ENCODE results near the gene APRT. TPM values are rescaled to one million over a fixed set of nuclear protein-coding genes. Genes with fewer than 3 reads are reported as not detected.

The APRT gene
- total RNA-seq, 1 donor: 70.8 TPM

GRCh38 chr16:88771294-88771772 is 40.4 kb downstream of the APRT start:
- Histone ChIP-seq H3K4me1 (ENCODE audit: insufficient read depth, low read length) (peaks cover 62% of the 10 kb centered on the region), H3K4me3 (ENCODE audit: low read length) (no peak overlapping the region), H3K9me3 (ENCODE audit: low read depth, low read length) (no peaks in the 10 kb centered on the region), H3K27me3 (ENCODE audit: insufficient read depth, low read length) (no peaks in the 10 kb centered on the region)

GRCh38 chr16:88770461-88771293 is 41.1 kb downstream of the APRT start:
- H3K4me1 ChIP-seq (ENCODE audit: insufficient read depth, low read length): peaks cover 67% of the 10 kb centered on the region
- H3K4me3 ChIP-seq (ENCODE audit: low read length): no peak overlapping the region
- no peaks in the 10 kb centered on the region for H3K27me3 ChIP-seq (ENCODE audit: insufficient read depth, low read length)
- no peaks in the 10 kb centered on the region for H3K9me3 ChIP-seq (ENCODE audit: low read depth, low read length)

GRCh38 chr16:88769617-88770460 is 41.9 kb downstream of the APRT start:
- no peaks in the 10 kb centered on the region for H3K9me3 ChIP-seq (ENCODE audit: low read depth, low read length)
- peaks cover 67% of the 10 kb centered on the region for H3K4me1 ChIP-seq (ENCODE audit: insufficient read depth, low read length)
- no peak overlapping the region for H3K4me3 ChIP-seq (ENCODE audit: low read length)
- H3K27me3 ChIP-seq (ENCODE audit: insufficient read depth, low read length): no peaks in the 10 kb centered on the region

- H3K4me3 ChIP-seq (ENCODE audit: low read length): no peak overlapping the region
- H3K27me3 ChIP-seq (ENCODE audit: insufficient read depth, low read length): no peaks in the 10 kb centered on the region
- peaks cover 54% of the 10 kb centered on the region for H3K4me1 ChIP-seq (ENCODE audit: insufficient read depth, low read length)
- H3K9me3 ChIP-seq (ENCODE audit: low read depth, low read length): no peaks in the 10 kb centered on the region
Observed at GRCh38 chr16:88768071-88768783, 43.5 kb downstream of the APRT start.

GRCh38 chr16:88767546-88768070 is 44.1 kb downstream of the APRT start:
- Histone ChIP-seq H3K4me3 (ENCODE audit: low read length) (no peak overlapping the region), H3K9me3 (ENCODE audit: low read depth, low read length) (no peaks in the 10 kb centered on the region), H3K27me3 (ENCODE audit: insufficient read depth, low read length) (no peaks in the 10 kb centered on the region), H3K4me1 (ENCODE audit: insufficient read depth, low read length) (peaks cover 54% of the 10 kb centered on the region)

- H3K4me3 ChIP-seq (ENCODE audit: low read length): no peak overlapping the region
- no peaks in the 10 kb centered on the region for H3K9me3 ChIP-seq (ENCODE audit: low read depth, low read length)
- H3K4me1 ChIP-seq (ENCODE audit: insufficient read depth, low read length): peaks cover 54% of the 10 kb centered on the region
- H3K27me3 ChIP-seq (ENCODE audit: insufficient read depth, low read length): no peaks in the 10 kb centered on the region
Observed at GRCh38 chr16:88766975-88767374, 44.8 kb downstream of the APRT start.

GRCh38 chr16:88764913-88765349 is 46.8 kb downstream of the APRT start:
- H3K4me1 ChIP-seq (ENCODE audit: insufficient read depth, low read length): peaks cover 39% of the 10 kb centered on the region
- no peak overlapping the region for H3K4me3 ChIP-seq (ENCODE audit: low read length)
- H3K27me3 ChIP-seq (ENCODE audit: insufficient read depth, low read length): no peaks in the 10 kb centered on the region
- H3K9me3 ChIP-seq (ENCODE audit: low read depth, low read length): no peaks in the 10 kb centered on the region

- Histone ChIP-seq H3K4me1 (ENCODE audit: insufficient read depth, low read length) (peaks cover 38% of the 10 kb centered on the region), H3K9me3 (ENCODE audit: low read depth, low read length) (no peaks in the 10 kb centered on the region), H3K27me3 (ENCODE audit: insufficient read depth, low read length) (no peaks in the 10 kb centered on the region), H3K4me3 (ENCODE audit: low read length) (no peak overlapping the region)
Observed at GRCh38 chr16:88764080-88764479, 47.6 kb downstream of the APRT start.

- H3K4me3 ChIP-seq (ENCODE audit: low read length): no peak overlapping the region
- no peaks in the 10 kb centered on the region for H3K27me3 ChIP-seq (ENCODE audit: insufficient read depth, low read length)
- no peaks in the 10 kb centered on the region for H3K9me3 ChIP-seq (ENCODE audit: low read depth, low read length)
- H3K4me1 ChIP-seq (ENCODE audit: insufficient read depth, low read length): peaks cover 37% of the 10 kb centered on the region
Observed at GRCh38 chr16:88763502-88764053, 48.1 kb downstream of the APRT start.

- H3K27me3 ChIP-seq (ENCODE audit: insufficient read depth, low read length): no peaks in the 10 kb centered on the region
- H3K4me1 ChIP-seq (ENCODE audit: insufficient read depth, low read length): peaks cover 34% of the 10 kb centered on the region
- no peaks in the 10 kb centered on the region for H3K9me3 ChIP-seq (ENCODE audit: low read depth, low read length)
- no peak overlapping the region for H3K4me3 ChIP-seq (ENCODE audit: low read length)
Observed at GRCh38 chr16:88762941-88763340, 48.8 kb downstream of the APRT start.

- no peaks in the 10 kb centered on the region for H3K9me3 ChIP-seq (ENCODE audit: low read depth, low read length)
- H3K27me3 ChIP-seq (ENCODE audit: insufficient read depth, low read length): no peaks in the 10 kb centered on the region
- H3K4me1 ChIP-seq (ENCODE audit: insufficient read depth, low read length): peaks cover 29% of the 10 kb centered on the region
- no peak overlapping the region for H3K4me3 ChIP-seq (ENCODE audit: low read length)
Observed at GRCh38 chr16:88762258-88762870, 49.4 kb downstream of the APRT start.

- Histone ChIP-seq H3K27me3 (ENCODE audit: insufficient read depth, low read length) (no peaks in the 10 kb centered on the region), H3K9me3 (ENCODE audit: low read depth, low read length) (no peaks in the 10 kb centered on the region), H3K4me3 (ENCODE audit: low read length) (no peak overlapping the region), H3K4me1 (ENCODE audit: insufficient read depth, low read length) (peaks cover 23% of the 10 kb centered on the region)
Observed at GRCh38 chr16:88761830-88762229, 49.9 kb downstream of the APRT start.

GRCh38 chr16:88761143-88761534 is 50.6 kb downstream of the APRT start:
- H3K27me3 ChIP-seq (ENCODE audit: insufficient read depth, low read length): no peaks in the 10 kb centered on the region
- peaks cover 17% of the 10 kb centered on the region for H3K4me1 ChIP-seq (ENCODE audit: insufficient read depth, low read length)
- H3K4me3 ChIP-seq (ENCODE audit: low read length): no peak overlapping the region
- H3K9me3 ChIP-seq (ENCODE audit: low read depth, low read length): no peaks in the 10 kb centered on the region
